ENCODE measurements around the gene RANBP17.

DNA sequence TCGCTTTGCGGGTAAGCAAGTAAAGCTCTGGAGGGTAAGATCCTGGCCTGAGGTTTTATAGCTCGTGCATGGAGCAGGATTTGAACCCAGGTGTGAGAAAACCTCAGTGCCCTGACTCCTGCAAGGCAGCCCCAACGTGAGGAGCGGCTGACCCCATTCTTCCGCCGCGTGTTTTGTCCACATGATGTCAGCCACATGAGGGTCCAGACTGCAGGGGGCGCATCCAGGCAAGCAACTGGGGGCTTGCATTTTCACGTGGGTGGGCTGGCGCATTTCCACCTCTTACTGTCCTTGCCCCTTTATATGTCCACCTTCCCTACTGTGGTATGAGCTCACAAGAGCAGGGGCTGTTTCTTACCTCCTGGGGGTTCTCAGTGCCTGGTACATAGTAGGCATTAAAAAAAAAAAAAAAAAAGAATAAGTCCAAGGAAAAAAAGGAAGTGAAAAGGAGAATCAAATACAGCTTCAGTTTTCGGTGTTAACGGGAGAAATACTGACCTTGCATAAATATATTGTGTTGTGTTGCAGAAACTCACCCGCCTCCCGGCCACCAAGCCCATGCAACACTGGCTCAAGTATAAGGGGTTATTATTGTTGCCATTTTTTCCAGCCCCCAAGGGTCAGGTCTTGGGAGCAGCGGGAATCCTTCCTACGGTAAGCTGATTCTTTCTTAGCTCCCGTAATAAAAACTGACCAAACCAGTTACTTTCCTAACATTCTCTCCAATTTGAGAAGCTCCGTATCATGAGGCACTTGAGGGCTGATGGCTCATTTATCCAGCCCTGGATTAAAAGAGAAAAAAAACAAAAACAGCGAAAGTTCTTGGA is 462.2 kb downstream of the RANBP17 start:
- TF ChIP-seq, protein P1, sequence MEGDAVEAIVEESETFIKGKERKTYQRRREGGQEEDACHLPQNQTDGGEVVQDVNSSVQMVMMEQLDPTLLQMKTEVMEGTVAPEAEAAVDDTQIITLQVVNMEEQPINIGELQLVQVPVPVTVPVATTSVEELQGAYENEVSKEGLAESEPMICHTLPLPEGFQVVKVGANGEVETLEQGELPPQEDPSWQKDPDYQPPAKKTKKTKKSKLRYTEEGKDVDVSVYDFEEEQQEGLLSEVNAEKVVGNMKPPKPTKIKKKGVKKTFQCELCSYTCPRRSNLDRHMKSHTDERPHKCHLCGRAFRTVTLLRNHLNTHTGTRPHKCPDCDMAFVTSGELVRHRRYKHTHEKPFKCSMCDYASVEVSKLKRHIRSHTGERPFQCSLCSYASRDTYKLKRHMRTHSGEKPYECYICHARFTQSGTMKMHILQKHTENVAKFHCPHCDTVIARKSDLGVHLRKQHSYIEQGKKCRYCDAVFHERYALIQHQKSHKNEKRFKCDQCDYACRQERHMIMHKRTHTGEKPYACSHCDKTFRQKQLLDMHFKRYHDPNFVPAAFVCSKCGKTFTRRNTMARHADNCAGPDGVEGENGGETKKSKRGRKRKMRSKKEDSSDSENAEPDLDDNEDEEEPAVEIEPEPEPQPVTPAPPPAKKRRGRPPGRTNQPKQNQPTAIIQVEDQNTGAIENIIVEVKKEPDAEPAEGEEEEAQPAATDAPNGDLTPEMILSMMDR (tag by site-specific recombination; IDR thresholded peaks at IDR 0.05) = no peak
- no peak for TF ChIP-seq ZNF184 (tag by site-specific recombination; IDR thresholded peaks at IDR 0.05)
- TF ChIP-seq, protein P2, sequence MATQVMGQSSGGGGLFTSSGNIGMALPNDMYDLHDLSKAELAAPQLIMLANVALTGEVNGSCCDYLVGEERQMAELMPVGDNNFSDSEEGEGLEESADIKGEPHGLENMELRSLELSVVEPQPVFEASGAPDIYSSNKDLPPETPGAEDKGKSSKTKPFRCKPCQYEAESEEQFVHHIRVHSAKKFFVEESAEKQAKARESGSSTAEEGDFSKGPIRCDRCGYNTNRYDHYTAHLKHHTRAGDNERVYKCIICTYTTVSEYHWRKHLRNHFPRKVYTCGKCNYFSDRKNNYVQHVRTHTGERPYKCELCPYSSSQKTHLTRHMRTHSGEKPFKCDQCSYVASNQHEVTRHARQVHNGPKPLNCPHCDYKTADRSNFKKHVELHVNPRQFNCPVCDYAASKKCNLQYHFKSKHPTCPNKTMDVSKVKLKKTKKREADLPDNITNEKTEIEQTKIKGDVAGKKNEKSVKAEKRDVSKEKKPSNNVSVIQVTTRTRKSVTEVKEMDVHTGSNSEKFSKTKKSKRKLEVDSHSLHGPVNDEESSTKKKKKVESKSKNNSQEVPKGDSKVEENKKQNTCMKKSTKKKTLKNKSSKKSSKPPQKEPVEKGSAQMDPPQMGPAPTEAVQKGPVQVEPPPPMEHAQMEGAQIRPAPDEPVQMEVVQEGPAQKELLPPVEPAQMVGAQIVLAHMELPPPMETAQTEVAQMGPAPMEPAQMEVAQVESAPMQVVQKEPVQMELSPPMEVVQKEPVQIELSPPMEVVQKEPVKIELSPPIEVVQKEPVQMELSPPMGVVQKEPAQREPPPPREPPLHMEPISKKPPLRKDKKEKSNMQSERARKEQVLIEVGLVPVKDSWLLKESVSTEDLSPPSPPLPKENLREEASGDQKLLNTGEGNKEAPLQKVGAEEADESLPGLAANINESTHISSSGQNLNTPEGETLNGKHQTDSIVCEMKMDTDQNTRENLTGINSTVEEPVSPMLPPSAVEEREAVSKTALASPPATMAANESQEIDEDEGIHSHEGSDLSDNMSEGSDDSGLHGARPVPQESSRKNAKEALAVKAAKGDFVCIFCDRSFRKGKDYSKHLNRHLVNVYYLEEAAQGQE (tag by site-specific recombination; IDR thresholded peaks at IDR 0.05) = no peak
- TF ChIP-seq ZNF623 (tag by site-specific recombination; IDR thresholded peaks at IDR 0.05) = no peak
- no peak for TF ChIP-seq OVOL3 (tag by site-specific recombination; IDR thresholded peaks at IDR 0.05)
- TF ChIP-seq ZNF157 (tag by site-specific recombination; IDR thresholded peaks at IDR 0.05) = no peak
- no peak for TF ChIP-seq ZNF23 (tag by site-specific recombination; IDR thresholded peaks at IDR 0.05; ENCODE audit: borderline replicate concordance)
- TF ChIP-seq ZNF146 (tag by site-specific recombination; IDR thresholded peaks at IDR 0.05) = no peak
- TF ChIP-seq ZNF530 (tag by site-specific recombination; IDR thresholded peaks at IDR 0.05; ENCODE audit: low read depth) = no peak
- TF ChIP-seq GLI4 (tag by site-specific recombination; IDR thresholded peaks at IDR 0.05) = no peak
